ENCODE measurements around the gene TBL1X.

TBL1X gene

GRCh38 chrX:9576059-9576458, 111.2 kb downstream of the TBL1X start:
- H3K27ac ChIP-seq: no peak overlapping the region
- TF ChIP-seq CTCF (conservative IDR thresholded peaks at IDR 0.05): no peak

GRCh38 chrX:9577555-9577954, 112.7 kb downstream of the TBL1X start:
- TF ChIP-seq CTCF (conservative IDR thresholded peaks at IDR 0.05): no peak

GRCh38 chrX:9578083-9578779, 113.4 kb downstream of the TBL1X start:
- H3K27ac ChIP-seq: no peak overlapping the region
- no peak for TF ChIP-seq CTCF (conservative IDR thresholded peaks at IDR 0.05)

More at GRCh38 chrX:9577555-9577954, 112.7 kb downstream of the TBL1X start:
- no peak overlapping the region for H3K27ac ChIP-seq

GRCh38 chrX:9581771-9582385, 117.0 kb downstream of the TBL1X start:
- no peak overlapping the region for H3K27ac ChIP-seq
- TF ChIP-seq CTCF (conservative IDR thresholded peaks at IDR 0.05): no peak

GRCh38 chrX:9582956-9583355, 118.1 kb downstream of the TBL1X start:
- no peak for TF ChIP-seq CTCF (conservative IDR thresholded peaks at IDR 0.05)

GRCh38 chrX:9586992-9587392, 122.1 kb downstream of the TBL1X start:
- TF ChIP-seq CTCF (conservative IDR thresholded peaks at IDR 0.05): no peak
- H3K27ac ChIP-seq: peak overlapping the region; percentile 43

More at GRCh38 chrX:9582956-9583355, 118.1 kb downstream of the TBL1X start:
- H3K27ac ChIP-seq: no peak overlapping the region

- no peak overlapping the region for H3K27ac ChIP-seq
- TF ChIP-seq CTCF (conservative IDR thresholded peaks at IDR 0.05): no peak
Measured at GRCh38 chrX:9587642-9588041, 122.8 kb downstream of the TBL1X start.

Measured in VCaP (cell line).